SH-SY5Y (cell line): ENCODE measurements around the gene TRIM26.

Experiments used
- GATA2 ChIP-seq: IDR thresholded peaks from 2 replicates; pipeline ENCODE4 v1.6.1; 2011; ENCODE audit warnings: mild to moderate bottlenecking, low read depth, low read length
- GATA3 ChIP-seq: IDR thresholded peaks from 2 replicates; pipeline ENCODE4 v1.6.1; 2011; ENCODE audit warnings: low read depth, mild to moderate bottlenecking, low read length, moderate library complexity

DNA sequence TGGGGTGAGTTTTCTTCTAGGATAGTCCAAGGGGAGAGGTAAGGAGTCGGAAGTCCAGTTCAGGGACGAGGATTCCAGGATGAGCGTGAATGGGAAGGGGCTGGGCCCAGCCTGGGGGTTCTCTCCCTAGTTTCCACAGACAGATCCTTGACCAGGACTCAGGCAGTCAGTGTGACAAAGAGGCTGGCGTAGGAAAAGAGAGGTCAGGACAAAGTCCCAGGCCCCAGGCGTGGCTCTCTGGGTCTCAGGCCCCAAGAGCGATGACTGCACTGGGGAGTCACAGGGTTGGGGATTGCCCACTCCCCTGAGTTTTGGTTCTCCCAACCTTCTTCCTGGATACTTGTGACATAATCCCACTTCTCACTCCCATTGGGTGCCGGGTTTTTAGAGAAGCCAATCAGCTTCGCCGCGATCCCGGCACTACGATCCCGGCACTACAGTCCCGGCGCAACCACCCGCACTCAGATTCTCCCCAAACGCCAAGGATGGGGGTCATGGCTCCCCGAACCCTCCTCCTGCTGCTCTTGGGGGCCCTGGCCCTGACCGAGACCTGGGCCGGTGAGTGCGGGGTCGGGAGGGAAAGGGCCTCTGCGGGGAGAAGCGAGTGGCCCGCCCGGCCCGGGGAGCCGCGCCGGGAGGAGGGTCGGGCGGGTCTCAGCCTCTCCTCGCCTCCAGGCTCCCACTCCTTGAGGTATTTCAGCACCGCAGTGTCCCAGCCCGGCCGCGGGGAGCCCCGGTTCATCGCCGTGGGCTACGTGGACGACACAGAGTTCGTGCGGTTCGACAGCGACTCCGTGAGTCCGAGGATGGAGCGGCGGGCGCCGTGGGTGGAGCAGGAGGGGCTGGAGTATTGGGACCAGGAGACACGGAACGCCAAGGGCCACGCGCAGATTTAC is 46.2 kb upstream of the TRIM26 start:
- TF ChIP-seq GATA2 (no peak), GATA3 (no peak)
